ENCODE measurements around the gene RPL6. TPM values are rescaled to one million over a fixed set of nuclear protein-coding genes. Genes with fewer than 3 reads are reported as not detected.

Gene RPL6
- 1,019 and 1,432 TPM in 2 replicates for total RNA-seq

GRCh38 chr12:112409064-112409905 is at the start of gene RPL6:
TSS of gene RPL6 (minus strand) at chr12:112409605. CDS start at chr12:112408656, 949 bp downstream.

GRCh38 chr12:112418608-112419296 is 9.3 kb upstream of the RPL6 start, which contains the start of gene PTPN11:
TSS of gene PTPN11 (plus strand) at chr12:112418947. CDS start at chr12:112419112, 165 bp downstream.

DNA sequence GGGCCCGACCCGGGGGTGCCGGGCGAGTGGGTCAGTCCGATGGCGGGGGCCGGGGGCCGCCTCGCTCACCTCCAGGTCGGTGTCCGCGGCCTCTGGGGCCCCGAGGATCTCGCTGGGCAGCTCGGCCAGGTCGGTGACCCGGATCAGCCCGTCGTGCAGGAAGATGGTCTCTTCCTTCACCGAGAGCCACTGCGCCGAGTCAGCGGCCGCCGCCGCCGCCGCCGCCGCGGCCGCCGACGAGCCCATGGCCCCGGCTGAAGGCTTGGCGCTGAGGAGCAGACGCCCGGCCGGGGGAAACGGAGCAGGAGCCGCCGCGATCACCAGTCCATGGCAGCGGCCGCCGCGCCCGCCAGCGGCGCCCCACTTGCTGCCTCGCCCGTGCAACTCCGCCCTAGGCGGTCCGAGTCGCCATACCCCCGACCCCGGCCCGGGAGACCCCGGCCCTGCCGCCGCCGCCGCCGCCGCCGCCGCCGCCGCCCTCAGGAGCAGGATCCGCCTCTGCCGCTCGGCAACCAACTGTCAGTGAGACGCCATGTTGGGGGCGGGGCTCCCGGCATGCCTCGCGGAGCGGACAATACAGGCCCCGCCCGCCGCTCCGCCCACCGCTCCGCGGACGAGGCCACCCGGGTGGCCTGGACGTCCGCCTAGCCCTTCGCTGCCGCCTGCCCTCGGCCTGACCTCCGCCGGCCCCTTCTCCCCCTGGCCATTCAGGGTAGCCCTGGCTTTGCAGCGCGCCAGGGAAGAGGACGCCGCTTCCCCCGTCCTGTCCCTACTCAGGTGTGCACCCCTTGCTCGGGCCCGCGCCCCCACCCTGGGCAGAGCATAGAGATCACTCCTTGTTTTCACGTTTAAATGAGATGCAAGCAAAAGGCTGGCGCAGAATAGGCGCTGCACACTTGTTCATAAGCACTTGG is 27.3 kb downstream of the RPL6 start, which contains the start of gene HECTD4:
TSS of gene HECTD4 (minus strand) at position 549 of the 914 bp plus-strand sequence. CDS start at position 246, 303 bp downstream.

Other genes with a start within 250 kb of the RPL6 start
- gene HECTD4, start 27.2 kb downstream of the RPL6 start, total RNA-seq, result 27.7 and 27.8 TPM in 2 replicates
- 82.6 and 113 TPM in 2 replicates for gene PTPN11, start 9.3 kb upstream of the RPL6 start, total RNA-seq

Data from vein endothelial cell (primary cell).